H9 (cell line): Measurements from ENCODE around the gene PREX1. TPM values are rescaled to one million over a fixed set of nuclear protein-coding genes. Genes with fewer than 3 reads are reported as not detected.

Experiments
- DNase-seq: peaks from one replicate; pipeline ENCODE4 v3.0.0-alpha.2; 2017
- H2AFZ ChIP-seq: one replicate; pipeline ENCODE4 v1.6.1; 2013; ENCODE audit warnings: mild to moderate bottlenecking, low read length, control low read depth, moderate library complexity
- H2AK5ac ChIP-seq: 2 replicates; pipeline ENCODE4 v1.6.1; 2013; ENCODE audit warnings: low read length, control low read depth, mixed read lengths; ENCODE audit not compliant: insufficient read length
- H2BK120ac ChIP-seq: one replicate; pipeline ENCODE4 v1.6.1; 2013; ENCODE audit warnings: low read depth, mild to moderate bottlenecking, low read length, control low read depth, inconsistent platforms; ENCODE audit not compliant: poor library complexity, severe bottlenecking
- H2BK12ac ChIP-seq: 2 replicates; pipeline ENCODE4 v1.6.1; 2013; ENCODE audit warnings: low read length, control low read depth, mixed read lengths, low read depth; ENCODE audit not compliant: insufficient read length
- H2BK15ac ChIP-seq: 2 replicates; pipeline ENCODE4 v1.6.1; 2013; ENCODE audit warnings: low read depth, low read length, control low read depth
- H2BK20ac ChIP-seq: one replicate; pipeline ENCODE4 v1.6.1; 2013; ENCODE audit warnings: low read depth, mild to moderate bottlenecking, low read length, control low read depth, inconsistent platforms; ENCODE audit not compliant: poor library complexity, severe bottlenecking
- H2BK5ac ChIP-seq: 2 replicates; pipeline ENCODE4 v1.6.1; 2013; ENCODE audit warnings: low read length, control low read depth, mixed read lengths; ENCODE audit not compliant: insufficient read length
- H3K14ac ChIP-seq: 2 replicates; pipeline ENCODE4 v1.6.1; 2013; ENCODE audit warnings: low read length, control low read depth; ENCODE audit not compliant: insufficient read depth
- H3K18ac ChIP-seq: 2 replicates; pipeline ENCODE4 v1.6.1; 2013; ENCODE audit warnings: low read depth, mild to moderate bottlenecking, mixed read lengths, low read length, control low read depth; ENCODE audit not compliant: insufficient read length
- H3K23ac ChIP-seq: 2 replicates; pipeline ENCODE4 v1.6.1; 2013; ENCODE audit warnings: low read length, control low read depth, mixed read lengths, low read depth; ENCODE audit not compliant: insufficient read length
- H3K23me2 ChIP-seq: 2 replicates; pipeline ENCODE4 v1.6.1; 2013; ENCODE audit warnings: low read depth, mild to moderate bottlenecking, mixed read lengths, low read length, control low read depth; ENCODE audit not compliant: insufficient read length, poor library complexity, severe bottlenecking
- H3K27ac ChIP-seq: 2 replicates; pipeline ENCODE4 v1.5.1; 2013; ENCODE audit warnings: low read length, control low read depth, mixed read lengths, low read depth; ENCODE audit not compliant: insufficient read length
- H3K27me3 ChIP-seq: 2 replicates; pipeline ENCODE4 v1.6.1; 2013; ENCODE audit warnings: low read length, control low read depth, inconsistent platforms; ENCODE audit not compliant: insufficient read depth
- H3K4ac ChIP-seq: 2 replicates; pipeline ENCODE4 v1.6.1; 2013; ENCODE audit warnings: low read depth, mild to moderate bottlenecking, control low read depth, inconsistent platforms, low read length, moderate library complexity
- H3K4me1 ChIP-seq: 2 replicates; pipeline ENCODE4 v1.6.1; 2013; ENCODE audit warnings: low read length, control low read depth, inconsistent platforms; ENCODE audit not compliant: insufficient read depth
- H3K4me2 ChIP-seq: 2 replicates; pipeline ENCODE4 v1.6.1; 2013; ENCODE audit warnings: low read length, control low read depth, mixed read lengths; ENCODE audit not compliant: insufficient read length, insufficient read depth
- H3K56ac ChIP-seq: 2 replicates; pipeline ENCODE4 v1.6.1; 2013; ENCODE audit warnings: low read depth, mild to moderate bottlenecking, mixed read lengths, low read length, control low read depth; ENCODE audit not compliant: insufficient read length
- H3K79me1 ChIP-seq: 2 replicates; pipeline ENCODE4 v1.6.1; 2013; ENCODE audit warnings: low read depth, mild to moderate bottlenecking, moderate library complexity, low read length, control low read depth, inconsistent platforms; ENCODE audit not compliant: insufficient read depth, poor library complexity, severe bottlenecking
- H3K79me2 ChIP-seq: 2 replicates; pipeline ENCODE4 v1.6.1; 2013; ENCODE audit warnings: low read length, control low read depth, inconsistent platforms; ENCODE audit not compliant: insufficient read depth
- H3K9ac ChIP-seq: 2 replicates; pipeline ENCODE4 v1.6.1; 2013; ENCODE audit warnings: low read length, control low read depth, mixed read lengths; ENCODE audit not compliant: insufficient read length; ENCODE audit errors: extremely low read depth
- H3K9me3 ChIP-seq: one replicate; pipeline ENCODE4 v1.6.1; 2013; ENCODE audit warnings: low read depth, low read length, inconsistent platforms; ENCODE audit not compliant: control insufficient read depth
- H3T11ph ChIP-seq: one replicate; pipeline ENCODE4 v1.6.1; 2013; ENCODE audit warnings: mild to moderate bottlenecking, low read length, control low read depth, inconsistent platforms
- H4K20me1 ChIP-seq: one replicate; pipeline ENCODE4 v1.6.1; 2013; ENCODE audit not compliant: control insufficient read depth, insufficient read length, insufficient read depth
- H4K5ac ChIP-seq: 2 replicates; pipeline ENCODE4 v1.6.1; 2013; ENCODE audit warnings: low read depth, mild to moderate bottlenecking, mixed read lengths, low read length, control low read depth; ENCODE audit not compliant: insufficient read length
- H4K8ac ChIP-seq: replicated peaks from 2 replicates; pipeline ENCODE4 v1.6.1; 2013; ENCODE audit warnings: low read length, control low read depth, mixed read lengths, low read depth; ENCODE audit not compliant: insufficient read length
- H4K91ac ChIP-seq: 2 replicates; pipeline ENCODE4 v1.6.1; 2013; ENCODE audit warnings: low read depth, mild to moderate bottlenecking, moderate library complexity, mixed read lengths, low read length, control low read depth; ENCODE audit not compliant: insufficient read length
- H3K27ac Mint-ChIP-seq, 3 experiments: 2 replicates in 2 of 3; 3 replicates in 1 of 3; pipeline ENCODE4 v1.8.0; 2020 to 2021; ENCODE audit warnings: mixed read lengths in 3 of 3, mild to moderate bottlenecking in 1 of 3, moderate library complexity in 1 of 3
- H3K27me3 Mint-ChIP-seq: 2 replicates; pipeline ENCODE4 v1.8.0; 2021; ENCODE audit warnings: low read depth, mild to moderate bottlenecking, moderate library complexity, mixed read lengths
- H3K36me3 Mint-ChIP-seq, 3 experiments: 2 replicates in 2 of 3; 3 replicates in 1 of 3; pipeline ENCODE4 v1.8.0; 2020 to 2021; ENCODE audit warnings: low read depth in 3 of 3, mixed read lengths in 3 of 3; ENCODE audit not compliant: insufficient read depth in 1 of 3
- H3K4me1 Mint-ChIP-seq, 2 experiments: 2 replicates each; pipeline ENCODE4 v1.8.0; 2020; ENCODE audit warnings: mixed read lengths in 2 of 2
- H3K4me3 Mint-ChIP-seq, 2 experiments: 2 replicates in 1 of 2; 3 replicates in 1 of 2; pipeline ENCODE4 v1.8.0; 2020 to 2021; ENCODE audit warnings: mild to moderate bottlenecking in 2 of 2, mixed read lengths in 2 of 2, moderate library complexity in 1 of 2
- H3K9me3 Mint-ChIP-seq, 2 experiments: 2 replicates in 1 of 2; 3 replicates in 1 of 2; pipeline ENCODE4 v1.8.0; 2020; ENCODE audit warnings: mild to moderate bottlenecking in 2 of 2, mixed read lengths in 2 of 2, moderate library complexity in 1 of 2
- WGBS: extraction: QIAGEN DNeasy Blood & Tissue Kit; methylation state at CpG from one replicate; pipeline ENCODE4 v1.1.7; 2013; ENCODE audit warnings: missing lambda C conversion rate, low lambda C conversion rate, mixed read lengths; ENCODE audit not compliant: insufficient read length; ENCODE audit errors: extremely low coverage; 5-methylcytosine and 5-hydroxymethylcytosine counted together
- total RNA-seq: library from RNA; stranded (reverse); gene quantifications from 2 replicates; pipeline ENCODE4 v1.2.1, GENCODE V29; 2021
- TF ChIP-seq, protein P1 (sequence below): fragments of 200-600 bp; sonication (generic); conservative IDR thresholded peaks from 3 replicates; pipeline ENCODE4 v1.8.0; 2021; ENCODE audit warnings: antibody characterized with exemption, mild to moderate bottlenecking

The PREX1 gene
- total RNA-seq, 1 experiment from 2014 or later, result 6.6 TPM

DNA sequence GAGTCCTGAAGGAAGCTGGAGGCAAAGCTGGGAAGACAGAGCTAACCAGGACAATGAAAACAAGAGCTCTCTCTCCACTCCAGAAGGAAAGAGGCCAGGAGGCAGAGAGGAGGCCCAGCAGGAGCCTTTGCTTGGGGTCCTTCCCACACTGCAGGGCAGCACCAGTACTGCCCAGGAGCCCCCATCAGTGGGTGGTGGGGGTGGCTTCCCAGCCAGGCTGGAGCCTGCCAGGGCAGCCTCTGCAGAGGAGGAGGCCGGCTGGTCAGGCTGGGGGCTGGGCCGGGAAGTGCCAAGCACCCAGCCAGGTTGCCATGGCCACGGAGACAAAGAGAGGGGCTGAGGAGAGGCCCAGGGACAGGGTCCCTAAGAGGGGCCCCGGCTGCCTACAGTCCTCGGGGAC lies 33.4 kb downstream of the PREX1 start:
- H2AK5ac ChIP-seq, result no peak overlapping the region
- Mint-ChIP-seq H3K27ac (peak overlapping the region in 2 of 3 experiments; percentile 55 to 88; a peak in 2 of 7 replicates), H3K4me1 (peaks cover 39 to 59% of the 10 kb centered on the region in 2 experiments), H3K36me3 (no peaks in the 10 kb centered on the region), H3K9me3 (no peaks in the 10 kb centered on the region; a peak in 1 of 5 replicates), H3K4me3 (no peak overlapping the region; a peak in 2 of 5 replicates), H3K27me3 (peaks cover 2% of the 10 kb centered on the region; the same call in 1 of the 2 replicates)
- no peaks in the 10 kb centered on the region; the same call in 1 of the 2 replicates for H3K4me1 ChIP-seq
- no peak overlapping the region for H3K23ac ChIP-seq
- peak; percentile 54 for DNase-seq
- peak overlapping the region; percentile 63 for H3K18ac ChIP-seq
- H2BK12ac ChIP-seq, result no peak overlapping the region
- H3K27ac ChIP-seq, result no peak overlapping the region
- no peak overlapping the region for H3K9ac ChIP-seq
- H2BK15ac ChIP-seq, result no peak overlapping the region
- H4K91ac ChIP-seq, result peak overlapping the region; percentile 53
- H3K79me2 ChIP-seq, result 0 out of 2 replicates have a peak, but pooled peaks cover 3% of the 10 kb centered on the region
- H4K20me1 ChIP-seq, result no peaks in the 10 kb centered on the region
- H3K4me2 ChIP-seq, result no peak overlapping the region
- no peak overlapping the region for H3T11ph ChIP-seq
- no peak overlapping the region for H2BK5ac ChIP-seq
- H3K27me3 ChIP-seq, result no peaks in the 10 kb centered on the region
- H2BK20ac ChIP-seq, result no peak overlapping the region
- H3K23me2 ChIP-seq, result no peaks in the 10 kb centered on the region
- H2BK120ac ChIP-seq, result no peak overlapping the region
- H3K9me3 ChIP-seq, result no peaks in the 10 kb centered on the region
- TF ChIP-seq, protein P1, sequence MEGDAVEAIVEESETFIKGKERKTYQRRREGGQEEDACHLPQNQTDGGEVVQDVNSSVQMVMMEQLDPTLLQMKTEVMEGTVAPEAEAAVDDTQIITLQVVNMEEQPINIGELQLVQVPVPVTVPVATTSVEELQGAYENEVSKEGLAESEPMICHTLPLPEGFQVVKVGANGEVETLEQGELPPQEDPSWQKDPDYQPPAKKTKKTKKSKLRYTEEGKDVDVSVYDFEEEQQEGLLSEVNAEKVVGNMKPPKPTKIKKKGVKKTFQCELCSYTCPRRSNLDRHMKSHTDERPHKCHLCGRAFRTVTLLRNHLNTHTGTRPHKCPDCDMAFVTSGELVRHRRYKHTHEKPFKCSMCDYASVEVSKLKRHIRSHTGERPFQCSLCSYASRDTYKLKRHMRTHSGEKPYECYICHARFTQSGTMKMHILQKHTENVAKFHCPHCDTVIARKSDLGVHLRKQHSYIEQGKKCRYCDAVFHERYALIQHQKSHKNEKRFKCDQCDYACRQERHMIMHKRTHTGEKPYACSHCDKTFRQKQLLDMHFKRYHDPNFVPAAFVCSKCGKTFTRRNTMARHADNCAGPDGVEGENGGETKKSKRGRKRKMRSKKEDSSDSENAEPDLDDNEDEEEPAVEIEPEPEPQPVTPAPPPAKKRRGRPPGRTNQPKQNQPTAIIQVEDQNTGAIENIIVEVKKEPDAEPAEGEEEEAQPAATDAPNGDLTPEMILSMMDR, result no peak
- H3K56ac ChIP-seq, result no peak overlapping the region
- no peak overlapping the region for H4K5ac ChIP-seq
- H4K8ac ChIP-seq, result no peak overlapping the region
- no peak overlapping the region for H3K4ac ChIP-seq
- no peak overlapping the region for H2AFZ ChIP-seq
- no peaks in the 10 kb centered on the region for H3K79me1 ChIP-seq
- WGBS, result no CpG with 5 or more reads among the region's 5 CpGs
- peak overlapping the region; percentile 85; the same call in 1 of the 2 replicates for H3K14ac ChIP-seq
